ENCODE measurements around the gene NUP155.
"Not testable (repeated sequence)": the region's sequence is repeated elsewhere in the genome, so short reads cannot be mapped to it uniquely, and the experiment has no call there.

NUP155 gene

GRCh38 chr5:37370864-37371726 is at the start of gene NUP155:
TSS of gene NUP155 (minus strand) at chr5:37371106. CDS start at chr5:37370977, 129 bp downstream.
- peak; percentile 41 to 97 (median 90) for DNase-seq

DNA sequence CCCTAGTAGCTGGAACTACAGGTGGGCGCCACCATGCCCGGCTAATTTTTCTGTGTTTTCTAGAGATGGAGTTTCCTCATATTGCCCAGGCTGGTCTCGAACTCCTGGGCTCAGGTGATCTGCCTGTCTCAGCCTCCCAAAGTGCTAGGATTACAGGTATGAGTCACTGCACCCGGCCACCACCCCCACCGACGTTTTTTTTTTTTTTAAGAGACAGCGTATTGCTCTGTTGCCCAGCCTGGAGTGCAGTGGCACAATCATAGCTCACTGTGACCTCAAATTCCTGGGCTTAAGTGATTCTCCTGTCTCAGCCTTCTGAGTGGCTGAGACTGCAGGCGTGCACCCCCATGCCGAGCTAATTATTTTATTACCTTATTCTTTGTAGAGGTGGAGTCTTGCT is 46.4 kb upstream of the NUP155 start:
- no peak for DNase-seq

DNA sequence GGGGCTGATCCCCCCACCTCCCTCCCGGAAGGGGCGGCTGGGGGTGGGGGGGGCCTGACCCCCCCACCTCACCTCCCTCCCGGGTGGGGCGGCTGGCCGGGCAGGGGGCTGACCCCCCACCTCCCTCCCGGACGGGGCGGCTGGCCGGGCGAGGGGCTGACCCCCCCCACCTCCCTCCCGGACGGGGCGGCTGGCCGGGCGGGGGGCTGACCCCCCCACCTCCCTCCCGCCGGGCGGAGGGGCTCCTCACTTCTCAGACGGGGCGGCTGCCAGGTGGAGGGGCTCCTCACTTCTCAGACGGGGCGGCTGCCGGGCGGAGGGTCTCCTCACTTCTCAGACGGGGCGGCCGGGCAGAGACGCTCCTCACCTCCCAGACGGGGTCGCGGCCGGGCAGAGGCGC is 44.5 kb upstream of the NUP155 start:
- DNase-seq, result not testable (repeated sequence)

- DNase-seq, result no peak
Observed at GRCh38 chr5:37412515-37412914, 41.6 kb upstream of the NUP155 start.

- no peak for DNase-seq
Observed at GRCh38 chr5:37400501-37400900, 29.6 kb upstream of the NUP155 start.

DNA sequence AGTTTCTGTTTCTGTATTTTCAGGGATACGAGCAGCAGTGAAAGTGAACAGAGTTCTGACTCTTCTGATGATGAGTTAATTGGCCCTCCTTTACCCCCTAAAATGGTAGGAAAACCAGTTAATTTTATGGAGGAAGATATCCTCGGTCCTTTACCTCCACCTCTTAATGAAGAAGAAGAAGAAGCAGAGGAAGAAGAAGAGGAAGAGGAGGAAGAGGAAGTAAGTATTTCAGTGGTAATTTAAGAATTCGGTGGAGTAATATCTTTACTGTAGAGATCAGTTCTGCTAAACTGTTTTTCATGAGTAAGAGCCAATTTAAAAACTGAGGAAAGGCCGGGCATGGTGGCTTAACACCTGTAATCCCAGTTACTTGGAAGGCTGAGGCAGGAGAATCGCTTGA is 25.4 kb upstream of the NUP155 start:
- DNase-seq, result no peak

- DNase-seq, result no peak
Observed at GRCh38 chr5:37391591-37391990, 20.7 kb upstream of the NUP155 start.

DNA sequence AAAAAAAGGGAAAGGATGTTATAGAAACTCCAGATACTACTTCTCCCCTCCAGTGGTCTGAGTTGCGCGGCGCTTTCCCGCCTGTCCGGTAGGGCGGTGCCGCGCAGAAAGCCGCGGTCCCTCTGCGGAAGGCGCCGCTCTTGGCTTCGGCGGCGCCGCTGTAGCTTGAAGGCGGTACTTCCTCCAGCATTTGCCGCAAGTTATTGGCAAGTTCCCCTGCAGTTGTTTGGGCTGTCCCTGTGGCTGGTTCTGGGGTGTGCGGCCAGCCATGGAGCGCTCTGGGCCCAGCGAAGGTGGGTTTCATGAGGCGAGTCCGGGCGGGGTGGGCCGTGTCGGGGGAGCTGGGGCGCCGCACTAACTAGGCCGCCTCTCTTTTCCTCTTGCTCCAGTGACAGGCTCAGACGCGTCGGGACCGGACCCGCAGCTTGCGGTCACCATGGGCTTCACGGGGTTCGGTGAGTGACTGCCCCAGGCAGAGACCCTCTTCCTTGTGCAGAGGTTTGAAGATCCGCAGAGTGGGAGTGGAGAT is 8.3 kb upstream of the NUP155 start, which contains the start of gene WDR70:
Gene WDR70 (plus strand): TSS at position 219 of the 529 bp plus-strand sequence. CDS start 50 bp downstream, at position 269.
- DNase-seq, result peak; percentile 8 to 88 (median 79)

GRCh38 chr5:37378066-37378465 is 7.2 kb upstream of the NUP155 start:
- not testable (repeated sequence) for DNase-seq

- DNase-seq, result no peak
Observed at GRCh38 chr5:37375091-37375490, 4.2 kb upstream of the NUP155 start.

DNA sequence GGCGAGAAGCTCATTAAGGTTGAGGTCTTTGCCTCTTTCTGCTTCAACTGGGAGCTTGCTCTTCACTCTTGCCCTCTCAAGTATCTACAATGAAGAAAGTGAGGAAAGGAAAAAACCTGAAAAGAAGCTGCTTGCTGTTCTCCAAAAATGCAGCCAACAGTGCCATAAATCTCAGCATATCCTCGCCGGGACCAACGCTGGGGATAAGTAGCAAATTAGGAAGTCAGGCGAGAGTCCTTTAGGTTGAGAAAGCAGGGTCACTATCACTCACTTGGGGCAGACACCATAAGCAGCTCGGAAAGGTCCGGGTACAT is 399 bp downstream of the NUP155 start:
- DNase-seq, result no peak

DNA sequence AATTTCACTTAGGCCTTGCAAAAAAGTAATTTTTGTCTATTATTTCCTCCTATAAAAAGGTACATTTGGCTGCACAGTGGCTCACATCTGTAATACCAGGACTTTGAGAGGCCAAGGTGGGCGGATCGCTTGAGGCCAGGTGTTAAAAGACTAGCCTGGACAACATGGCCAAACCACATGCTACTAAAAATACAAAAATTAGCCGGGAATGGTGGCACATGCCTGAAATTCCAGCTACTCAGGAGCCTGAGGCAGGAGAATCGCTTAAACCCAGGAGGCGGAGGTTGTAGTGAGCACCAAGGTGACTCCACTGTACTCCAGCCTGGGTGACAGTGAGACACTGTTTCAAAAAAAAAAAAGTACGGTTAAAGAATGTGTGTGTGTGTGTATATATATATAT is 15.7 kb downstream of the NUP155 start:
- no peak for DNase-seq

- not testable (repeated sequence) for DNase-seq
Observed at GRCh38 chr5:37342741-37343140, 28.2 kb downstream of the NUP155 start.

DNA sequence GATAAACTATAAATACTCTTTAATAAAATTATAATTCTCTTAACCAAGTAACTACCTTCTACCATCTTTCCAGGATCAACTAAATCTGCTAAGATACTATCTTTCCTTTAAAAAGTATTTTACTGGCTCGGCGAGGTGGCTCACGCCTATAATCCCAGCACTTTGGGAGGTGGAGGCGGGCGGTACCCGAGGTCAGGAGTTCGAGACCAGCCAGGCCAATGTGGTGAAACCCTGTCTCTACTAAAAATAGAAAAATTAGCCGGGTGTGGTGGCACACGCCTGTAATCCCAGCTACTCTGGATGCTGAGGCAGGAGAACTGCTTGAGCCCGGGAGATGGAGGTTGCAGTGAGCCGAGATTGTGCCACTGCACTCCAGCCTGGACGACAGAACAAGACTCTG is 36.2 kb downstream of the NUP155 start:
- not testable (repeated sequence) for DNase-seq

DNA sequence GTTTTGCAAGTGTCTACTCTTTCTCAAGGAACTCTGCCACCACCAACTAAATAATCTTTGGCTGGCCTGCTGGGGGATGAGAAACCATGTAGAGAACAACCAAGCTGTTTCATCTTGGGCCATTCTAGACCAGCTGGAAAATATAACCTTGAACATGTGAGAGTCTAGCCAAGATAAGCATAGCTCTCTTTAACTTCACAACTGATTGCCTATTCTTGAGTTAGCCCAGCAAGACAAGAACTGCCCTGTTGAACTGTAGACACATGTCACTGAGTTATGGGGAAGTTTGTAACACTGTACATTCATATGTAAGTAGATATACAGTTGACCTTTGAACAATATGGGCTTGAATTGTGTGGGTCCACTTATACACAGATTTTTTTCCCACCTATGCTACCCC is 44.4 kb downstream of the NUP155 start:
- DNase-seq, result no peak

- no peak for DNase-seq
Observed at GRCh38 chr5:37323607-37324006, 47.3 kb downstream of the NUP155 start.

DNA sequence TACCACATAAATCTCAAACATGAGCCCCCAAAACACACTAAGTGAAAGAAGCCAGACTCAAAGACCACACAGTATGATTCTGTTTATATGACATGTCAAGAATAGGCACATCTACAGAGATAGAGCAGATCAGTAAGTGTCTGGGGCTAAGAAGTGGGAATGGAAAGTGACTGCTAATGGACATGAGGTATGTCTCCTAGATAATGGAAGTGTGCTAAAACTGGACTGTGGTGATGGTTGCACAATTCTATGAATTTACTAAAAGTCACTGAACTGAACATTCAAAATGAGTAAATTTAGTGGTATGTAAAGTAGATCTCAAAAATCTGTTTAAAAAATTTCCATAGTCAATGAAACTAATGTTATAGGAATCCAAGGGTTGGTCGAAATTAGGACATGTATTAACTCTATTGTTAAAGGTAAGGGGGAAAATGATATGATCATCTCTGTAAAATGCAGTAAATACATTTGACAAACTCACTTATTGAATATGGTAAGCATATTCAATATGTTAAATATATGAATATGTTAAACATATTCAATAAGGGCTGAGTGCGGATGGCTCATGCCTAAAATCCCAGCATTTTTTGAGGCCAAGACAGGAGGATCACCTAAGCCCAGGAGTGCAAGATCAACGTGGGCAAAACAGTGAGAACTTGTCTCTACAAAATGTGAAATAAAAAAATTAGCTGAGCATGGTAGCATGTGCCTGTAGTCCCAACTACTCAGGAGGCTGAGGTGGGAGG is 51.7 kb downstream of the NUP155 start:
- DNase-seq, result no peak

DNA sequence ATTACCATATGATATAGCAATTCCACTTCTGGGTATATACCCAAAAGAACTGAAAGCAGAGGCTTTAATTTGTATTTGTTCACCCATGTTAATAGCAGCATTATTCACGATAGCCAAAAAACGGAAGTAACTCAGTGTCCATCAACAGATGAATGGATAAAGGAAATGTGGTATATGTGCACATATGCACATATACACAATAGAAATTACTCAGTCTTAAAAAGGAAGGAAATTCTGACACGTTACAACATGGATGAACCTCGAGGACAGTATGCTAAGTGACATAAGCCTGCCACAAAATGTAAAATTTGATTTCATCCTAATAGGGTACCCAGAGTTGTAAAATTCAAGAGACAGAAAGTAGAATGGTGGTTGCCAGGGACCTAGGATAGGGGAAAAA is 54.9 kb downstream of the NUP155 start:
- DNase-seq, result no peak

GRCh38 chr5:37310360-37310759 is 60.5 kb downstream of the NUP155 start:
- DNase-seq, result no peak

GRCh38 chr5:37308793-37309192 is 62.1 kb downstream of the NUP155 start:
- no peak for DNase-seq

GRCh38 chr5:37304888-37305287 is 66.0 kb downstream of the NUP155 start:
- no peak for DNase-seq

DNA sequence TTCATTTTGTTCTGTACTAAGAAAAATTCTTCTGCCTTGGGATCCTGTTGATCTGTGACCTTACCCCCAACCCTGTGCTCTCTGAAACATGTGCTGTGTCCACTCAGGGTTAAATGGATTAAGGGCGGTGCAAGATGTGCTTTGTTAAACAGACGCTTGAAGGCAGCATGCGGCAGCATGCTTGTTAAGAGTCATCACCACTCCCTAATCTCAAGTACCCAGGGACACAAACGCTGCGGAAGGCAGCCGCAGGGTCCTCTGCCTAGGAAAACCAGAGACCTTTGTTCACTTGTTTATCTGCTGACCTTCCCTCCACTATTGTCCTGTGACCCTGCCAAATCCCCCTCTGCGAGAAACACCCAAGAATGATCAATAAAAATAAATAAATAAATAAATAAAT is 74.6 kb downstream of the NUP155 start:
- DNase-seq, result not testable (repeated sequence)

- no peak for DNase-seq
Observed at GRCh38 chr5:37283214-37283820, 87.6 kb downstream of the NUP155 start.
